Right atrium auricular region (tissue), 2 donors: ENCODE results near the gene FRMD6. TPM values are rescaled to one million over a fixed set of nuclear protein-coding genes. Genes with fewer than 3 reads are reported as not detected.

Experiments
- DNase-seq: peaks from one replicate; pipeline ENCODE4 v3.0.0-alpha.2; 2019; ENCODE audit warnings: low spot score
- H3K27ac ChIP-seq, 2 donors: fragments of 200-600 bp; sonication (generic); 1 replicate in 1 of 2; 2 replicates in 1 of 2; pipeline ENCODE4 v1.5.1; 2016 to 2019
- H3K27me3 ChIP-seq, 2 donors: fragments of 200-600 bp; sonication (generic); one replicate each; pipeline versions ENCODE4 v1.5.1 to v1.6.0; 2017 to 2019
- H3K36me3 ChIP-seq: fragments of 200-600 bp; sonication (generic); one replicate; pipeline ENCODE4 v1.5.1; 2016
- H3K4me1 ChIP-seq, 2 donors: fragments of 200-600 bp; sonication (generic); one replicate each; pipeline versions ENCODE4 v1.5.1 to v1.6.0; 2017 to 2019
- H3K4me3 ChIP-seq, 2 donors: fragments of 200-600 bp; sonication (generic); 1 replicate in 1 of 2; 2 replicates in 1 of 2; pipeline ENCODE4 v1.5.1; 2017 to 2019; ENCODE audit warnings: mild to moderate bottlenecking in 1 of 2, moderate library complexity in 1 of 2
- H3K9me3 ChIP-seq, 2 donors: fragments of 200-600 bp; sonication (generic); one replicate each; pipeline ENCODE4 v1.5.1; 2019
- CTCF ChIP-seq, 2 donors: fragments of 200-600 bp; sonication (generic); IDR thresholded peaks; one replicate each; pipeline ENCODE4 v1.5.1; 2019; ENCODE audit warnings: antibody characterized with exemption in 2 of 2
- total RNA-seq, 2 donors: library from RNA; depleted of rRNA; stranded (reverse); fragments of >200 nt; gene quantifications; one replicate each; pipeline ENCODE4 v1.1.0, GENCODE V29; 2016

The FRMD6 gene
- total RNA-seq, 2 donors from 2014 or later, result 7.2 to 7.9 TPM

DNA sequence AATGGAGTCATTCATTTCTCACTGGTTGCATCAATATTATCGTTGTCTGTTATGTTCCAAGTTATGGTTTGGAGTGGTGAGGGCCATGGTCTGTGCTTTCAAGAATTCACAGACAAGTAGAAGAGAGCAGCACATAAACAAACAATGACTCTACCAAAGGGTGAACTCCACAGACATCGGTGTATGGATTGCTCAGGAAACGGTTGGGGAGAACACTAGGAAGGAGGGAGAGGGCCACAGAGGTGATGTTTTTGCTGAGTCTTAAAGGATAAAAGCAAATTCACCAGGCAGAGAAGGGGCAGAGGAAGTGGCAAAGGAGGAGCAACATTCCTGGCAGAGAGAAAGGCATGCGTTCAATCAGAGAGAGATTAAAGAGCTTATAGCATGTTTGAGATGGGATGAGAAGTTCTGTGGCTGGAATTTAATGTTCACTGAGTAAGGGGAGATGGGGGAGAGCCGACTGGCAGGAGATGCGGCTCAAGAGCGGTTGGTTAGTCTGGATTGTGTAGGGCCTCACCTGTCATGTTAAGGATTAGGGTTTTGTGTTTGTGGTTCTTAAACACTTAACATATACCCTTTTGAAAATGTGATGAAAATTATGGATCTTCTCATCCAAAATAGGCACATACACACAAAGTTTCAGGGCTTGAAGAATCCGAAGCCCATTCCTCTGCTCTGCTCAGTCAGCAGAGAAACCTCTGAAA, 42.3 kb upstream of the FRMD6 start:
- H3K36me3 ChIP-seq, result no peaks in the 10 kb centered on the region
- no peak overlapping the region for H3K4me3 ChIP-seq
- H3K27me3 ChIP-seq, result no peaks in the 10 kb centered on the region
- H3K9me3 ChIP-seq, result no peaks in the 10 kb centered on the region
- no peak overlapping the region for H3K27ac ChIP-seq
- TF ChIP-seq CTCF (IDR thresholded peaks at IDR 0.05), result no peak
- DNase-seq, result no peak
- no peaks in the 10 kb centered on the region for H3K4me1 ChIP-seq

- no peak overlapping the region for H3K4me3 ChIP-seq
- TF ChIP-seq CTCF (IDR thresholded peaks at IDR 0.05), result no peak
- no peaks in the 10 kb centered on the region for H3K9me3 ChIP-seq
- no peak overlapping the region for H3K27ac ChIP-seq
- H3K36me3 ChIP-seq, result no peaks in the 10 kb centered on the region
- no peaks in the 10 kb centered on the region for H3K4me1 ChIP-seq
- H3K27me3 ChIP-seq, result no peaks in the 10 kb centered on the region
- no peak for DNase-seq
Observed at GRCh38 chr14:51609955-51610283, 41.8 kb upstream of the FRMD6 start.

DNA sequence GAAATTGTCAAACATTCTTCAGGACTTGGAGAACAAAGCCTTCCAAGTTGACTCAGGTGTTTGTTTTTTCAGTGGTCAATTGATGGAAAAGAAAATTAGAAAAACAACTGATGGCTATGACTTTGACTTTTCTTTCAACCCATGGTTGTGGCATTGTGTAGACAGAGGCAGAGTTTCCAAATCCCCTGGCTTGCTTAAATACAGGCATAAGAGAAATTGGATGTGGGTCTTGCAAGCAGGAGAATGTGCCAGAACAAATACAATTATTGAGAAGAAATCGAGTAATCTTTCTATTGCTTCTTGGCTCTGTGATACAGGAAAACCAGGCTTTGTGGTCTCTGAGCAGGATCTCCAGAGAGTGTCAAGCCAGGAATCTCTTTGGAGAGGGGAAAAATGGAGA, 40.9 kb upstream of the FRMD6 start:
- no peak overlapping the region for H3K27ac ChIP-seq
- H3K9me3 ChIP-seq, result no peaks in the 10 kb centered on the region
- H3K36me3 ChIP-seq, result no peaks in the 10 kb centered on the region
- no peaks in the 10 kb centered on the region for H3K27me3 ChIP-seq
- no peak for TF ChIP-seq CTCF (IDR thresholded peaks at IDR 0.05)
- no peaks in the 10 kb centered on the region for H3K4me1 ChIP-seq
- no peak overlapping the region for H3K4me3 ChIP-seq
- DNase-seq, result no peak

DNA sequence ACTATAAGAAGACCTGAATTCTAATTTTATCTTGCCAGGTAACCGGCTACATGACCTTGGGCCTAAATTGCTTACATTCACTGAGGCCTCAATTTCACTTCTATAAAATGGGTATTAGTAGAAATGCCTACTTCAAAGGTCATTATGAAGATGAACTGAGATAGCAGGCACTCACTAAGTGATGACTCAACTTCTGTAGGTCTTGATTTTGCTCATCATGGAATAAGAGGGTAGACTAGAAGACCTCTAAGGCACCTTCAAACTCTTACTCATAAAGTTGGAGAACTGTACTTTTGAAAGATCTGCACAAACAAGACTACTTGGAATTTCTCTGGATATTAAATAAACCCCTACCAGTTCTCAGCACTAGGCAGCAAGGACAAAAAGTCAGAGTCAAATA, 39.3 kb upstream of the FRMD6 start:
- no peaks in the 10 kb centered on the region for H3K4me1 ChIP-seq
- no peak for TF ChIP-seq CTCF (IDR thresholded peaks at IDR 0.05)
- H3K4me3 ChIP-seq, result no peak overlapping the region
- no peaks in the 10 kb centered on the region for H3K27me3 ChIP-seq
- no peak overlapping the region for H3K27ac ChIP-seq
- no peak for DNase-seq
- no peaks in the 10 kb centered on the region for H3K36me3 ChIP-seq
- H3K9me3 ChIP-seq, result no peaks in the 10 kb centered on the region

GRCh38 chr14:51613416-51613815, 38.3 kb upstream of the FRMD6 start:
- no peak for DNase-seq
- Histone ChIP-seq H3K27ac (no peak overlapping the region), H3K4me1 (no peaks in the 10 kb centered on the region), H3K36me3 (no peaks in the 10 kb centered on the region), H3K4me3 (no peak overlapping the region), H3K27me3 (no peaks in the 10 kb centered on the region), H3K9me3 (no peaks in the 10 kb centered on the region)
- TF ChIP-seq CTCF (IDR thresholded peaks at IDR 0.05), result no peak

DNA sequence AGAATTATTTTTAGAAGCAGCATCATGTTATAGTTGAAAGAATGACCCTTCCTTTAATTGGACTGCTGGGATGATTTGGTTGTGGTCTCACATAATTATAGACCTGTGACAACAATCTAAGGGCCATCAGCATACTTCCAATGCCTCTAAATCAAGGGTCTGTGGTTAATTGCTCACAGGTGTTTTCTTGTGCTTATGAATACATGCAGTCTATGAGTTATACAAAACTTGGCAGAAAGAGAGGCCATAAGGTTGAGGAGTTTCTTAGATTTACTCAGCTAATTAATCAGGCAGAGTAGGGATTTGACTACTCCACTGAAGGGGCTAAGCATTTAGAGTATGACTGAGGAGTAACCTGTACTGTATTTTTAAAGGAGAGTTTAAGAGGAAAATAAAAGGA, 37.0 kb upstream of the FRMD6 start:
- TF ChIP-seq CTCF (IDR thresholded peaks at IDR 0.05), result no peak
- no peak for DNase-seq
- no peaks in the 10 kb centered on the region for H3K36me3 ChIP-seq
- no peaks in the 10 kb centered on the region for H3K9me3 ChIP-seq
- H3K4me3 ChIP-seq, result no peak overlapping the region
- H3K27me3 ChIP-seq, result no peaks in the 10 kb centered on the region
- H3K4me1 ChIP-seq, result no peaks in the 10 kb centered on the region
- H3K27ac ChIP-seq, result no peak overlapping the region
